TTC549 (cell line): ENCODE results near the gene KHSRP.

Experiments used
- FAIRE-seq: peaks from 2 replicates; lab custom pipeline; 2012; peaks lifted over from hg19 to GRCh38; lab: Jason Lieb, UNC

The KHSRP gene, protein sequence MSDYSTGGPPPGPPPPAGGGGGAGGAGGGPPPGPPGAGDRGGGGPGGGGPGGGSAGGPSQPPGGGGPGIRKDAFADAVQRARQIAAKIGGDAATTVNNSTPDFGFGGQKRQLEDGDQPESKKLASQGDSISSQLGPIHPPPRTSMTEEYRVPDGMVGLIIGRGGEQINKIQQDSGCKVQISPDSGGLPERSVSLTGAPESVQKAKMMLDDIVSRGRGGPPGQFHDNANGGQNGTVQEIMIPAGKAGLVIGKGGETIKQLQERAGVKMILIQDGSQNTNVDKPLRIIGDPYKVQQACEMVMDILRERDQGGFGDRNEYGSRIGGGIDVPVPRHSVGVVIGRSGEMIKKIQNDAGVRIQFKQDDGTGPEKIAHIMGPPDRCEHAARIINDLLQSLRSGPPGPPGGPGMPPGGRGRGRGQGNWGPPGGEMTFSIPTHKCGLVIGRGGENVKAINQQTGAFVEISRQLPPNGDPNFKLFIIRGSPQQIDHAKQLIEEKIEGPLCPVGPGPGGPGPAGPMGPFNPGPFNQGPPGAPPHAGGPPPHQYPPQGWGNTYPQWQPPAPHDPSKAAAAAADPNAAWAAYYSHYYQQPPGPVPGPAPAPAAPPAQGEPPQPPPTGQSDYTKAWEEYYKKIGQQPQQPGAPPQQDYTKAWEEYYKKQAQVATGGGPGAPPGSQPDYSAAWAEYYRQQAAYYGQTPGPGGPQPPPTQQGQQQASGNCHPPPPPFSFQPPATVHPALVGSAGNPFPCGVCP

DNA sequence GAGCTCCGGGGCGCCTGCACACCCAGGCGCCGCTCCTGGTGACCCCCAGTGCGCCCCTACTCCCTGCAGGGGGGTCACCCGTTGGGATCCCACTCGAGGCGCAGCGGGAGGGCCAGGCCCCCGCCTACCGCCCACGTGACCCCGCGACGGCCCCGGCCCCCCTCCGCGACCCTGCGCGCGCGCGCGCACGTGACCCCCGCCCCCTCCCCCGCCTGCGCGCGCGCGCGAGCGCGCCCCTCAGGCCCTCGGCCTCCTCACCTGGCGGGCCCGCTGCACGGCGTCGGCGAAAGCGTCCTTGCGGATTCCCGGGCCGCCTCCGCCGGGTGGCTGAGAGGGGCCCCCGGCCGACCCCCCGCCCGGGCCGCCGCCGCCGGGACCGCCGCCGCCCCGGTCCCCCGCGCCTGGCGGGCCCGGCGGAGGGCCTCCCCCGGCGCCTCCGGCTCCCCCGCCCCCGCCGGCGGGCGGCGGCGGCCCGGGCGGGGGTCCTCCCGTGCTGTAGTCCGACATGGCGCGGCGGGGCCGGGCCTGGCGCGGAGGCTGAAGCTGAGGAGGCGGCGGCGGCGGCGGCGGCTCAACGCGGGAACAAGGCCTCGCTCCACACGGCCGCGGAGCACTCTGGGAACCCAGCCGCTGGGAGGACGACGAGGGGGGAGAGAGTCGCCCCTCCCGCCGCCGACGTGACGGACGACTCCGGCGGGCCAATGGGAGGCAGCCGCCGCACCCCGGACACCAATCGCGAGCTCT, at the start of gene KHSRP:
Gene KHSRP, minus strand, starts transcription at position 617 of the 744 bp plus-strand sequence. Its CDS starts 110 bp downstream, at position 507.
- FAIRE-seq: no peak

DNA sequence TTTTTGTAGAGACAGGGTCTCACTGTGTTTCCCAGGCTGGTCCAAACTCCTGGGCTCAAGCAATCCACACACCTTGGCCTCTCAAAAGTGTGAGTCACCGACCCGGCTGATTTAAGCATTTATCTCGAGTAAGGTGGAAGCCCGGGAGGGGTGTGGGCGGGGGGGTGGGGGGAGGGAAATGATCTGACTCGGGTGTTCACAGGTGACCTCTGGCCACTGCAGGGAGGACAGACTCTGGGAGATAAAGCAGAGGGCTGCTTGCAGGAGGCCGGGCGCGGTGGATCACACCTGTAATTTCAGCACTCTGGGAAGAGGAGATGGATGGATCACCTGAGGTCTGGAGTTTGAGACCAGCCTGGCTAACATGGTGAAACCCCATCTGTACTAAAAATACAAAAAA, 49.0 kb upstream of the KHSRP start:
- no peak for FAIRE-seq

DNA sequence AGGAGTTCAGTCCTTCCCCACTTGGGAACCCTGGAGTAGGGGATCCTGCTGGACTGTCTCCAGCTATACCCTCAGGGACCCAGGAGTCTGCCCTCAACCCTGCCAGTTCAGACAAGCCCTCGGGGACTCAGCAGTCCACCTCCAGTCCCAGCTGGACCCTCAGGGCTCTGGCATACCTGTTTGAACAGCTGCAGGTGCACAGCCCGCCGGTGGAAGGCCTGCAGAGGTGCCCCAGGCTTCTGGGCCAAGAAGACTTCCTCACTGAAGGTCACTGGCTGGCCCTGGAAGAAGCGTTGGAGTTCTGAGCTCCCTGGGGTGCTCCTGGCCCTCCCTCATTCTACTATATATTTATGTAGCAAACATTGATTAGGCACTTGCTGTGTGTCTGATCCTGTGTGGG, 48.1 kb upstream of the KHSRP start:
- FAIRE-seq: no peak

DNA sequence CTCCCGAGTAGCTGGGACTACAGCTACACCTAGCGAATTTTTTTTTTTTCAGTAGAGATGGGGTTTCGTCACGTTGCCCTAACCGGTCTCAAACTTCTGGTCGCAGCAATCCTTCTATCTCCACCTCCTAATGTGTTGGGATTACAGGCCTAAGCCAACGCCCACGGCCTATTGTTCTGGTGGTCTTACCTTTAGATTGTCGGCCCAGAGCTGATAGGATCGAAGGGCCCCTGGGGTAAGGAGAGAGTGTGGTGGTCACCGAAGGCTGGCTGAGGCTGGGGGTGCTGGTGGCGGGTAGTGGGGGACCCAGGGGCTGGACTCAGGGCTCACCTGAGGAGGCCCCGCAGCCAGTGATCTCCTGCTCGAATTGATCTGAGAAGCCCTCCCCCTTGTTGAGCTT, 46.5 kb upstream of the KHSRP start:
- FAIRE-seq: no peak

DNA sequence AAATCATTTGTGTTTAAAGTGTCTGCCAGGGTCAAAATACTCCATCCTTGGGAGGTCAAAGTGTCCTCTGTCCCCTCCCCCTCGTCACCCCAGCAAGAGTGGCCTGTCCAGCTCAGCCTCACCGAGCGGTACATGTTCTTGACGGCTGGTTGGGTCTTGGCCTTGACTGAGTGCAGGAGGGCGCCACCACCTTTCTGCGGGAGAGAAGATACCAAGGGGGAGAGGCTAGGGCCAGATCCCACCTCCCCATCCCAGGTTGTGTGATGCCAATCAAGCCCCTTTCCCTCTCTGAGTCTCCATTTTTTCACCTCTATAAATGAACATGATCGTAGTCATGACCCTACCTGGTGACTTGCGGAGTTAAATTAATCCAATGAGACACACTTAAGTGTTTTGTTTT, 45.6 kb upstream of the KHSRP start:
- no peak for FAIRE-seq

DNA sequence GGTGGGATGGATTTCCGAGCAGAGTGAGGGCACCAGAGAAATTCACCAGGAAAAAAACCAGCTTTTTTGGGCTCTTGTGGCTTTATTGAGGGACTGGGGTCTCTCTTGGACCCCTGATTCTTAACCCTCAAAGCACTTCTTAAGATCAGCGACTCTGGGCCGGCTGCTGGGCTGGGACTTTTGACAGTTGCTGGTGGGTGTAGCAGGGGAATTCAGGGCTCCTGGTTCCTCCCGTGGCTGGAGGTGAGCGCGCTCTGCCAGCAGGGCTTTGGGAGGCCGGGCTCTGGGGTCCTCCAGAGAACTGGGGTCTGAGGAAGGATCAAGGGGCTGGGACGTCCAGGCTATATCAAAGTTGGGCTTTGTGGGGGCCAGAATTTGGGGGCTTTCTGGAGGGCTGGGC, 42.8 kb upstream of the KHSRP start:
- no peak for FAIRE-seq

DNA sequence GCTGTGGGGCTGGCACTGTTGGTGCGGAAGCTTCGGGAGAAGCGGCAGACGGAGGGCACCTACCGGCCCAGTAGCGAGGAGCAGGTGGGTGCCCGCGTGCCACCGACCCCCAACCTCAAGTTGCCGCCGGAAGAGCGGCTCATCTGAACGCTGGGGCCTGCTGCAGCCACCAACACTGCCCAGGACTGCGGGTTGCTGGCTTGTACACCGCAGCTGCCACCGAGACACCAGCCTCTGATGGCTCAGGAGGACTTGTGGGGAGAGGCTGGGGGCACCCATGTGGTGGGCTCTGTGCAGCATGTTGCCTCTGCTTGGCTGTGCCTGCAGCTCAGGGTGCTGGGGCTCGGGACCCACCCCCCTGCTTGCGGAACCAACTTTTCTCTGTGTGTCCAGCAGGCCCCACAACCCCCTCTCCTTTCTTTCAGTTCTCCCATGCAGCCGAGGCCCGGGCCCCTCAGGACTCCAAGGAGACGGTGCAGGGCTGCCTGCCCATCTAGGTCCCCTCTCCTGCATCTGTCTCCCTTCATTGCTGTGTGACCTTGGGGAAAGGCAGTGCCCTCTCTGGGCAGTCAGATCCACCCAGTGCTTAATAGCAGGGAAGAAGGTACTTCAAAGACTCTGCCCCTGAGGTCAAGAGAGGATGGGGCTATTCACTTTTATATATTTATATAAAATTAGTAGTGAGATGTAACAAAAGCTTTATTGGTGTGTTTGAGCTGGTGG, 42.1 kb upstream of the KHSRP start:
- no peak for FAIRE-seq

DNA sequence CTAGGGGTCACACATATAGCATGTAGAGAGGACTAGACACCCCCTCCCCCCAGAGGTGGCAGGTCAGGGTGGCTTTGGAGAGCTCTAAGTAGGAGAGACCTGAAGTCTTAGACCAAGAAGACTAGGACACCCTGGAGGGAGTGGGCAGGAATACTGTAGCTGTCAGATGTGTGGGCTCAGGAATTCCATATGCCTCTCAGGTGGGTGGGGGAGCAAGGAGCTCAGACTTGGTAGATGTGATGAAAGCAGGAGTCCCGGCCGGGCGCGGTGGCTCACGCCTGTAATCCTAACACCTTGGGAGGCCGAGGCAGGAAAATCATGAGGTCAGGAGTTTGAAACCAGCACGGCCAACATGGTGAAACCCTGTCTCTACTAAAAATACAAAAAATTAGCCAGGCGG, 41.1 kb upstream of the KHSRP start:
- FAIRE-seq: no peak

DNA sequence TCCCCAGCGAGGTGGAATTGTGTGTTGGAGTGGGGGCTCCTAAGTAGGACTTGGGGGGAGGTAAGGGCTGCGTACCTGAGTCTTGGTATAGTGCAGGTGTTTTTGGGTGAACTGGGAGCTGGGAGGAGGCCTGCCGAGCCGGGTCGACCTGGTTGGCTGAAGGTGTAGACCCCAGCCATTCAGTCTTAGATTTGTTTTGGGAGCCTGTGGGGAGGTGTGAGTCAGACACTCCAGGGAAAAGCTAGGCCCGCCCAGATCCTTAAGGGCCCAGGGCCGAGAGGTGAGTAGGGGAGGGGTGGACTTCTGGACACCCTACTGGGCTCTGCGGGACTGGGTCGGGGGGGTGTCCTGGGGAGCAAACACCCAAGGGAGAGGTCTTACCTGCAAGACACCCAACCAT, 40.4 kb upstream of the KHSRP start:
- no peak for FAIRE-seq

DNA sequence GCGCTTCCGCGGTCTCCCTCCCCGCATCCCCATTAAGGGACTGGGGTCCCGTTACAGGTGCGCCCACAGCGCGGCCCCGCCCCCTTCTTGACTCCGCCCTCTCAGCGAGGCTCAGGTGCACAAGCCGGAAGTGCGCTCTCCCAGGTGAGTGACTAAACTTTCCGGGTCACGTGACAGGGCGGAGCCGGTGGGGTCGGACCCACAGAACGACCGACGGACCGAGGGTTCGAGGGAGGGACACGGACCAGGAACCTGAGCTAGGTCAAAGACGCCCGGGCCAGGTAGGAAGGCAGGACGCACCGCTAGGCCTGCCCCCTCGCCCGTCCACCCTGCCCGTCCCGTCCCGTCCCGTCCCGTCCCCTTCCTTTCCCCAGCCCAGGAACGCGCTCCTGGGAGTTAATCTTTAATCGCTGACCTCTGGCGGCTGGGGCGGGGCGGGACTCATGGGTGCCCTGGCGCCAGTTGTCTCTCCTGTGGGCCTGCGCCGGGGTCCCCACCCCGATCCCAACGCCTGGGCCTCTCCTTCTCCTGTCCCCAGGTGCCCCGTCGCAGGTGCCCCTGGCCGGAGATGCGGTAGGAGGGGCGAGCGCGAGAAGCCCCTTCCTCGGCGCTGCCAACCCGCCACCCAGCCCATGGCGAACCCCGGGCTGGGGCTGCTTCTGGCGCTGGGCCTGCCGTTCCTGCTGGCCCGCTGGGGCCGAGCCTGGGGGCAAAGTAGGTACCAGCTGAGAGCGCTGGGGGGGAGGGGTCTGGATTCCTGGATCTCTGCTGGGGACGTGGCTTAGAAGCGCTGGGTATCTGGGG, 39.7 kb upstream of the KHSRP start, which contains the start of gene CRB3:
Gene CRB3, plus strand, starts transcription at position 202 of the 804 bp plus-strand sequence. Its CDS starts 431 bp downstream, at position 633.
- FAIRE-seq: no peak

DNA sequence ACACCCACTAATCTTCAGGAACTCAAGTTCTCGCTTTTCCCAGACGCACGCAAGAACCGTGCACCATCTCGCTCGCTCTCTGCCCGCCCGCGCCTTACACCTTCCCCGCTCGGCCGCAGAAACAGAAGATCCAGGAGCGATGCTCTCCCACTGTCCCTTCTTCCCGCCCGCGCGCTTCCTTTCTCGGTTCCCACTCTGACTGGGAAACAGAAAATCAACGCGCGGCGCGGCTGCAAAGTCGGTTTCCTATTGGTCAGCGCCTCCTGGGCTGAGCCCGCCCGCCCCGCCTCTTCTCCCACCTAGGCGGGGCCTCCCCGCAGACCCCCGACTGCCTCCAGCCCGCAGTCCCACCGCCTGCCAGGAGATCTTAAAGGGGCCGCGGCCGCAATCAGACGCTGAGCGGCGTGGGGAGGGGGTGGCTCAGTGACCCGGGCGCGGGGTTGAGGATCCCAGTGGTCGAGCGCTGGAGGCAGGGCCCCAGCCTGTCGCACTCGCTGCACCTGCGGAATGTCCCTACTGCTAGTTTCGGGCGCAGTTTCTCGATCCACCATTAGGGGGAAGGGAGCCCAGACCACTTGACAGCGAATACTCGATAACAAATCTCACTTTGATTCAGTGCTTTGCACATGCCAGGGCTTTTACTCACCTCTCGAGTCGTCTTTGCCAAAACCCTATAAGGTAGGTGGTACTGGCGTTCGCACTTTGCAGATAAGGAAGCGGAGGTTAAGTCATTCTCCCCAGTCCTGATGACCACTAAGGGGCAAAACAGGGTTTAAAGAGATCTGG, 35.7 kb upstream of the KHSRP start:
- FAIRE-seq: peak; percentile 90

DNA sequence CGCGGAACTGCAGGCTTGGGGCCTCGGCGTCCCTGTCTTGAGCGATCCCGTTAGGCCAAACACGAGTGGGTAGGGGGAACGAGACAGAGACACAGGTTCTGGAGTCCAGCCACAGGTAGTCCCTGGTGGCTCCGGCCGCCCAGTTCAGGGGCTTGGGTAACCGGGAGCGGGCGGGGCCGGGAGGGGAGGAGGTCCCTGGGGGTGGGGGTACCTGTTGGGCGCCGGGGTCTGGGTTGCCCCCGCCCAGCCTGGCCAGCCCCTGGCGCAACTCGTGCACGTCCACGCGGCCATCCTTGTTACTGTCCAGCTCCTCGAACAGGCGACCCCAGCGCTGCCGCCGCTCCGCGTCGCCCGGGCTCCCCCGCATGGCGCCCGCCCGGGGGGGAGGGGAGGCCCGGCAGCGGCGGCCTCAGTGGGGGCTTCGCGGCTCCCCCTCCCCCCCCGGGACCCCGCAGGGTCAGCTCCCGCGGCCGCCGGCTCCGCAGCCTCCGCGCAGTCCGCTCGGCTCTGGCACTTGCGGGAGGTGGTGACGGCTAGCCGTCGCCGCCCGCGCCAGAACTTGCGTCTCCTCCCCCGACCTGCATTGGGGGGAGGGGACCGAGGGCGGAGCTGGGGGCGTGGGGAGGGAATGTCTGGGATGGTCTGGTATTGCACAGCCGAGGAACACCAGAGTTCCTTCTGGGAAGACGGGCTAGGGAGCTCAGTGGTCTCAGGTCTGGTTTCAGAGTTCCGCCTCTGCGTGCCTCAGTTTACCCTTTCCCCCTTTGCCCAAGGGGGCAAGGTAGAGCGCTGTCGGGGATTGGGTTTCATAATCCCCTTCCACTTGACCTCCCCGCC, 34.9 kb upstream of the KHSRP start, which contains the start of gene SLC25A23:
Gene SLC25A23, minus strand, starts transcription at position 531 of the 837 bp plus-strand sequence. Its CDS starts 164 bp downstream, at position 367.
- no peak for FAIRE-seq

DNA sequence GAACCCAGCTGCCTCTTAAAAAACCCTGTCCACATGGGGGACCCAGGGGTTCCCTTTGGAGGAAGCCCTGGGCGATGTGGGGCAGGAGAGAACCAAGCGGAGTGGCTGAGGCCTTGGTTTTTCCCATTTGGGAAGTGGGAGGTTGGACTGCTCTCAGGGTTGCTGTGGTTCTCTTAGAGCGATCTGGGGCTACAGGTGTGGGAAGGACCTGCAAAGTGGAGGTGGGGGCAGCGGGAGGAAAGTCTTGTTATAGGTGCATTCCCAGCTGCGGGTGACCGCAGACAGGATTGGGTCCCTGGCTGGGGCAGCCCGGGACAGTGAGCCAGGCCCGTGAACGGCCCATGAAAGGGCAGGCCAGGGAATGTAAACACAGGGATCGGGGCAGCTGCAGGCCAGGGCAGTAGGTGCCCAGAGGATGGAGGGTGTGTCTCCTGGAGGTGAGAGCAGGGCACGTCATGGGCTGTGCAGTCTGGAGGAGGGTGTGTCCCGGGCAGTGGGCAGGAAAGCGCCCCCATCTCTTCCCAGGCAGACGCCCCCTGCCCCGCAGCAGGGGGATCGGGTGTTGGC, 34.2 kb upstream of the KHSRP start:
- FAIRE-seq: no peak

DNA sequence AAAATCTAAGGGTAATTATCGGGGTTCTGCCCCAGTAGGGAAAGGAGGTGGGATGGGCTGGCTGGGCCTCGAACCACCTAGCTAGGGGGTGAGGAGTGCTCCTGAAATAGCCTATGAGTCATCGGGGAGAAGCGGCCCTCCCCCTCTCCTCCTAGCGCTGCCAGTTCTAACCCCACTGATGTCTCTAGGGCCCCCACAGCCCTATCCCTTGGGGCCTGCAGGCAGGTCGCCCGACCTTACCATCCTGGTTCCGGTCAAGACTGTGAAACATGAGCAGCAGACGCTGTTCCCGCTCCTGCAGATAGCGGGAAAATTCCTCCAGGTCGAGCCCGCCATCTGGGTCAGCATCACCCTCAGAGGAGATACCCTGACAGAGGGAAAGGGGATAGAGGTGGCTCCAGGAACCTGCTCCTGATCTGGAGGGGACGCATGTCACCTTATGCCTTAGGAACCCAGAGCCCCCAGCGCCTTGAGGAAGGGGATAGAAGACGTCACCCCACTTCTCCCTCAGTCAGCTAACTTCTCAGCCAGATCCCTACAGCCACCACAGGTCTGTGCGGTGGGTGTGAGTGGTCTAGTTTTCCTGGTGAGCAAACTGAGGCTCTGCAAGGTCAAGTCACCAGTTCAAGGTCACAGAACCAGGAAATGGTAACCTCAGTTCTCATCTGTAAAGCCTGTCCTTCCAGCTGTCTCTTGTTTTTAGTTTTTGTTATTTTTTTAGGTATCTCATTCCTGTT, 33.5 kb upstream of the KHSRP start:
- FAIRE-seq: no peak

DNA sequence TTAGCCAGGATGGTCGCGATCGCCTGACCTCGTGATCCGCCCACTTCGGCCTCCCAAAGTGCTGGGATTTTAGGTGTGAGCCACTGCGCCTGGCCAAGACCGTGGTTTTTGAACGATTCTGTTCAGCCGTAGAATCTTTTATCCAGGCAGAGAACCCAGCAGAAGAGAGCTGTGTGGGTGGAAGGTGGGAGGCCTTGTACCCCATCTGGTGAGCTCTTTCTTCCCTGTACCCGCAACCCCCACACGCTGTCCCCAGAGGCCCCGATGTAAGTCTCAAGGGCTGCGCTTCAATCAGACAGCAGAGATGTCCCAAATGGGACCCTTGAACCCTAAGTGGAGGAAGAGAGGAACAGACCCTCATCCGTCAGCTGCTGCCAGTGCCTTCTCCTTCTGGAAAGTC, 31.3 kb upstream of the KHSRP start:
- no peak for FAIRE-seq

DNA sequence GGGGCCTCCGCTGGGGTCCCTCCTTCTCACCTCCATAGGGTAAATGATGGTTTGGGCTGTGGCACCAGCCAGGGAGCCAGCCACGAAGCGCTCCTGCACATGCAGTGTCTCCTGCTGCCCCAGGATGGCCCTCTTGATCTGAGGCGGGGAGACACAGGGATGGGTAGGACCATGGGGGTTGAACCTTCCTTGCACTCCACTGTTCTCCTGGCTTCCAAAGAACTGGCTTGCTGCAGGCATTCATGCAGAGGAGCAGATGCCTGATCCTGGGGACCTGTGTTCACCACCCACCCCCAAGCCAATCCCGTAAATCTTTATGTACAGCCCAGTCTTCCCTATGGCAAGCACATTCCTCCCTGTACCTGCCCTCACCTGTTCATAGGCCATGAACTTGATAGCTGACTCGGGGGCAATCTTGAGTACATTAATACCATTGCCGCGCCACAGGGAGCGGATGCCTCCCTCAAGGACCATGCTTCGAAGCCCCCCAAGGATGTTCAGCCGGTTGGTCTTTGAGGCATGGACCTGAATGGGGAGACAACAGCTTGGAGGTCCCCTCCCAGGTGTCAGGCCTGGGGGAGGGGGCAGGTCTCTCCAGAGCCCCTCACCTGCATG, 29.4 kb upstream of the KHSRP start:
- no peak for FAIRE-seq

DNA sequence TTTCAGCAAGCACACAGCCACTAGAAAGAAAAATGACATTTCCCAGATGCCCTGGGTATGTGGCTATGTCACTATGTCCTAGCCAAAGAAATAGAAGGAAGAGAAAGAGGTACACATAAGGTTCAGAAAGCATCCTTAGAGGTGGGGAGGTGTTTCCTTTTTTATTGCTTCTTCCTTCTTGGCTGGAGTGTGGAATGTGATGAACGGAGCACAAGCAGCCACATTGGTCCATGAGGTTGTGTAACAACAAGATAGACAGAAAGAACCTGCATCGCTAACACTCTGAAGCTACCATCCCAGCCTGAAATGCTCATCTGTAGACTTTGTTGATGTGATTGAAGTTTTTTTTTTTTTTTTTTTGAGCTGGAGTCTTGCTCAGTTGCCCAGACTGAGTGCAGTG, 28.3 kb upstream of the KHSRP start:
- no peak for FAIRE-seq

DNA sequence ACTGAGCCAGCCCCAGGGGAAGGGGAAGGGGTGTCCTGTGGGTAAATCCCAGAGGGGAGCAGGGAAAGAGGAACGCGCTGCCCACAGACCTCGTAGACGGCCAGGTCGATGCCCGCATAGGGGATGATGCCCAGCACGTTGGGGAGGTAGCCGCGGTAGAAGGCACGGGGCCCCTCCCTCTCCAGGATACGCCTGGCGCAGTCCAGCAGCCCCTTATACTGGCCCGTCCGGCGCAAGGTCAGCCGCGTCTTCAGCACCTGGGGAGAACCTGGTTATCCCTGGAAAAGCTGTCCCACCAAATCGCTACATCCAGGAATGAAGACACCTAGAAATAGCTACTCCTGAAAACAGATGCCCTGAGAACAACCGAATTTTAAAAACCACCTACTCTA, 27.6 kb upstream of the KHSRP start:
- FAIRE-seq: no peak
